Keratinocyte (primary cell): ENCODE measurements around the gene MOB2. TPM values are rescaled to one million over a fixed set of nuclear protein-coding genes. Genes with fewer than 3 reads are reported as not detected.

Source experiments
- DNase-seq: peaks from one replicate; pipeline ENCODE4 v3.0.0-alpha.2; 2011; ENCODE audit warnings: low read depth, missing footprints, low spot score
- FAIRE-seq: peaks from 2 replicates; lab custom pipeline; 2011; peaks lifted over from hg19 to GRCh38; lab: Jason Lieb, UNC
- H2AFZ ChIP-seq: 2 replicates; pipeline ENCODE4 v1.6.0; 2012; ENCODE audit warnings: low read length, control low read depth, inconsistent platforms; ENCODE audit not compliant: control insufficient read depth
- H3K27ac ChIP-seq: 2 replicates; pipeline ENCODE4 v1.5.1; 2011; ENCODE audit warnings: low read length; ENCODE audit not compliant: control insufficient read depth, insufficient read depth
- H3K27me3 ChIP-seq: 3 replicates; pipeline ENCODE4 v1.6.0; 2011; ENCODE audit warnings: low read length; ENCODE audit not compliant: control insufficient read depth, insufficient read depth; ENCODE audit errors: extremely low read depth
- H3K36me3 ChIP-seq, 2 experiments: 2 replicates in 1 of 2; 3 replicates in 1 of 2; pipeline ENCODE4 v1.5.1; 2011; ENCODE audit warnings: low read length in 2 of 2, mild to moderate bottlenecking in 1 of 2; ENCODE audit not compliant: control insufficient read depth in 2 of 2, insufficient read depth in 2 of 2; ENCODE audit errors: extremely low read depth in 1 of 2
- H3K4me1 ChIP-seq: 3 replicates; pipeline ENCODE4 v1.5.1; 2011; ENCODE audit warnings: low read length; ENCODE audit not compliant: control insufficient read depth, insufficient read depth; ENCODE audit errors: extremely low read depth
- H3K4me2 ChIP-seq: 3 replicates; pipeline ENCODE4 v1.6.0; 2011; ENCODE audit warnings: low read depth, low read length; ENCODE audit not compliant: control insufficient read depth, insufficient read depth; ENCODE audit errors: extremely low read depth
- H3K4me3 ChIP-seq, 3 experiments: fragments of 200-600 bp in 1 of 3; sonication (generic) in 1 of 3; 2 replicates in 2 of 3; 3 replicates in 1 of 3; pipeline ENCODE4 v1.5.1; 2011 to 2016; ENCODE audit warnings: low read length in 3 of 3, mild to moderate bottlenecking in 3 of 3, control low read depth in 2 of 3, inconsistent platforms in 1 of 3, low read depth in 1 of 3, mixed read lengths in 1 of 3, mixed run types in 1 of 3, moderate library complexity in 1 of 3; ENCODE audit not compliant: control insufficient read depth in 2 of 3, insufficient read depth in 2 of 3; ENCODE audit errors: extremely low read depth in 1 of 3
- H3K79me2 ChIP-seq: 2 replicates; pipeline ENCODE4 v1.6.0; 2012; ENCODE audit warnings: low read length; ENCODE audit not compliant: control insufficient read depth, insufficient read depth
- H3K9ac ChIP-seq: 3 replicates; pipeline ENCODE4 v1.6.0; 2011; ENCODE audit warnings: low read length; ENCODE audit not compliant: control insufficient read depth, insufficient read depth; ENCODE audit errors: extremely low read depth
- H3K9me1 ChIP-seq: 3 replicates; pipeline ENCODE4 v1.6.0; 2011; ENCODE audit warnings: low read length; ENCODE audit not compliant: control insufficient read depth, insufficient read depth; ENCODE audit errors: extremely low read depth
- H3K9me3 ChIP-seq: 2 replicates; pipeline ENCODE4 v1.5.1; 2012; ENCODE audit warnings: low read depth, low read length; ENCODE audit not compliant: control insufficient read depth
- H4K20me1 ChIP-seq: 3 replicates; pipeline ENCODE4 v1.6.0; 2011; ENCODE audit warnings: low read length; ENCODE audit not compliant: control insufficient read depth, insufficient read depth; ENCODE audit errors: extremely low read depth
- CTCF ChIP-seq, 3 experiments: IDR thresholded peaks in 1 of 3; conservative IDR thresholded peaks in 1 of 3; optimal IDR thresholded peaks in 1 of 3; 2 replicates in 2 of 3; 3 replicates in 1 of 3; pipeline versions ENCODE3 to v1.5.1; 2011; ENCODE audit warnings: low read length in 3 of 3, mild to moderate bottlenecking in 3 of 3, moderate library complexity in 2 of 3, control low read depth in 1 of 3, inconsistent platforms in 1 of 3; ENCODE audit not compliant: insufficient read depth in 2 of 3; ENCODE audit errors: extremely low read depth in 1 of 3
- EZH2 ChIP-seq: IDR thresholded peaks from one replicate; pipeline ENCODE4 v1.6.1; 2012; ENCODE audit warnings: inconsistent platforms, mild to moderate bottlenecking, low read length, moderate library complexity
- dilution Hi-C: fragments of 300-500 bp; cut with MboI; formaldehyde crosslinking; loops from one replicate; pipeline ENCODE4 v1.7.0; 2020; ENCODE audit warnings: low sequenced_read_pairs; ENCODE audit not compliant: extremely low pct_ligation_motif_present
- polyA minus RNA-seq, 3 experiments: library from RNA; depleted of rRNA, polyadenylated mRNA; stranded (reverse); fragments of >200 nt; gene quantifications; 1 replicate in 1 of 3; 2 replicates in 1 of 3; 3 replicates in 1 of 3; pipeline ENCODE4 v1.2.3, GENCODE V29; 2011
- polyA plus RNA-seq, 5 experiments: library from polyadenylated mRNA; depleted of rRNA in 3 of 5; stranded (reverse) in 3 of 5; stranded (forward) in 1 of 5; unstranded in 1 of 5; fragments of >200 nt; gene quantifications; 1 replicate in 1 of 5; 2 replicates in 3 of 5; 3 replicates in 1 of 5; pipeline versions ENCODE4 v1.2.1 to v1.2.3, GENCODE V29; 2011 to 2012; ENCODE audit warnings: missing spikeins in 2 of 5, low read depth in 1 of 5, low replicate concordance in 1 of 5

MOB2 gene
- polyA plus RNA-seq (33.7 to 61.9 TPM (median 37.7 TPM) in 3 replicates), polyA minus RNA-seq (35.1 to 51.3 TPM (median 47.5 TPM) in 3 replicates)
- polyA plus RNA-seq (2011; ENCODE audit: low read depth): 14.2 TPM
- 30.9 and 44.1 TPM in 2 replicates for polyA plus RNA-seq (2011; cell fraction: cytosol; rRNA removed)
- polyA plus RNA-seq (2011; cell fraction: nucleus; rRNA removed): 38.5 and 44.9 TPM in 2 replicates
- 33.6 and 52.3 TPM in 2 replicates for polyA plus RNA-seq (2012; ENCODE audit: low replicate concordance)
- 40.7 TPM for polyA minus RNA-seq (2011; cell fraction: cytosol; rRNA and poly(A)+ RNA removed)
- polyA minus RNA-seq (2011; cell fraction: nucleus; rRNA and poly(A)+ RNA removed): 16.0 and 17.3 TPM in 2 replicates

GRCh38 chr11:1486054-1486825 lies at the start of gene MOB2:
Gene MOB2, minus strand, starts transcription at chr11:1486779. Its CDS starts 223 bp downstream, at chr11:1486556.
- no peak for DNase-seq
- Histone ChIP-seq H3K9me3 (no peaks in the 10 kb centered on the region), H3K27ac (no peak within 1 kb of the TSS), H3K79me2 (peaks cover 62% of the 10 kb centered on the region), H3K27me3 (no peaks in the 10 kb centered on the region), H2AFZ (no peak within 1 kb of the TSS), H4K20me1 (peaks cover 26% of the 10 kb centered on the region), H3K4me3 (no peak within 1 kb of the TSS), H3K9ac (no peak within 1 kb of the TSS), H3K36me3 (peaks cover 0 to 7% of the 10 kb centered on the region in 2 experiments), H3K4me1 (peaks cover 3% of the 10 kb centered on the region), H3K9me1 (no peaks in the 10 kb centered on the region), H3K4me2 (peak within 1 kb of the TSS; percentile 1)
- TF ChIP-seq CTCF (optimal IDR thresholded peaks at IDR 0.05 in 1 of 3, IDR thresholded peaks at IDR 0.05 in 1 of 3, conservative IDR thresholded peaks at IDR 0.05 in 1 of 3; ENCODE audit: extremely low read depth in 1 of 3, insufficient read depth in 2 of 3, low read length in 3 of 3) (no peak), EZH2 (no peak)
- no peak for FAIRE-seq
- dilution Hi-C loops: no loop called here

- Histone ChIP-seq H3K79me2 (peaks cover 55% of the 10 kb centered on the region), H3K4me3 (no peak overlapping the region), H3K27me3 (no peaks in the 10 kb centered on the region), H3K9me1 (peaks cover 32% of the 10 kb centered on the region), H3K36me3 (peaks cover 3 to 4% of the 10 kb centered on the region in 2 experiments), H3K4me1 (peaks cover 66% of the 10 kb centered on the region), H3K27ac (no peak overlapping the region), H4K20me1 (peaks cover 28% of the 10 kb centered on the region), H3K9ac (no peak overlapping the region), H2AFZ (no peak overlapping the region), H3K4me2 (peak overlapping the region; percentile 42), H3K9me3 (no peaks in the 10 kb centered on the region)
- dilution Hi-C loops: loop anchor here (10.0 kb wide), 1 partner anchor 100 kb away; no protein-coding TSS in a partner anchor
- DNase-seq (no peak), FAIRE-seq (no peak)
- TF ChIP-seq EZH2 (no peak), CTCF (optimal IDR thresholded peaks at IDR 0.05 in 1 of 3, IDR thresholded peaks at IDR 0.05 in 1 of 3, conservative IDR thresholded peaks at IDR 0.05 in 1 of 3; ENCODE audit: extremely low read depth in 1 of 3, insufficient read depth in 2 of 3, low read length in 3 of 3) (no peak)
Observed at GRCh38 chr11:1534682-1535081, 48.1 kb upstream of the MOB2 start.
